ENCODE results near the gene PPIP5K1.
"Not testable (repeated sequence)": the region's sequence is repeated elsewhere in the genome, so short reads cannot be mapped to it uniquely, and the experiment has no call there.

PPIP5K1 gene

GRCh38 chr15:43545426-43545825, 44.6 kb downstream of the PPIP5K1 start:
- no peak for DNase-seq (ENCODE audit: low spot score)

- DNase-seq (ENCODE audit: low spot score), result no peak
Measured at GRCh38 chr15:43544266-43544665, 45.7 kb downstream of the PPIP5K1 start.

GRCh38 chr15:43541785-43542184, 48.2 kb downstream of the PPIP5K1 start:
- DNase-seq (ENCODE audit: low spot score), result no peak

DNA sequence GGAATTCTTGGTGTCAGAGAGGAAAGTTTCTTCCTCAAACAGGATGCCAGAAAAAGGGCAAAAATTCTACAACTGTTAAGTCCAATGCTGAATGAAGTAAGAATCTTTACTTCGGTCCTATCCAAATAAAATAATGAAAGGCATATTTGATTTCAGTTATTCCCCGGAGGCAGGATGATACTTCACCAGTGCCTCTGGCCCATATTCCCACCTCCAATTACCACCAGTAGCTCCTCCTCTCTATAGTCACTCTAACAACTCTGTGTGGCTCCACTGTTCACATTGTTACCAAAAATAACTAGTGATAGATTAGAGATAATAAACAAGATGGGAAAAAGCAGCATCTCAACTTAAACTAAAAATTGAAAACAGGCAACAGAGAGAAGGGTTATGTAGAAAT, 51.9 kb downstream of the PPIP5K1 start:
- no peak for DNase-seq (ENCODE audit: low spot score)

- no peak for DNase-seq (ENCODE audit: low spot score)
Measured at GRCh38 chr15:43534897-43535296, 55.1 kb downstream of the PPIP5K1 start.

- DNase-seq (ENCODE audit: low spot score), result not testable (repeated sequence)
Measured at GRCh38 chr15:43532826-43533225, 57.2 kb downstream of the PPIP5K1 start.

DNA sequence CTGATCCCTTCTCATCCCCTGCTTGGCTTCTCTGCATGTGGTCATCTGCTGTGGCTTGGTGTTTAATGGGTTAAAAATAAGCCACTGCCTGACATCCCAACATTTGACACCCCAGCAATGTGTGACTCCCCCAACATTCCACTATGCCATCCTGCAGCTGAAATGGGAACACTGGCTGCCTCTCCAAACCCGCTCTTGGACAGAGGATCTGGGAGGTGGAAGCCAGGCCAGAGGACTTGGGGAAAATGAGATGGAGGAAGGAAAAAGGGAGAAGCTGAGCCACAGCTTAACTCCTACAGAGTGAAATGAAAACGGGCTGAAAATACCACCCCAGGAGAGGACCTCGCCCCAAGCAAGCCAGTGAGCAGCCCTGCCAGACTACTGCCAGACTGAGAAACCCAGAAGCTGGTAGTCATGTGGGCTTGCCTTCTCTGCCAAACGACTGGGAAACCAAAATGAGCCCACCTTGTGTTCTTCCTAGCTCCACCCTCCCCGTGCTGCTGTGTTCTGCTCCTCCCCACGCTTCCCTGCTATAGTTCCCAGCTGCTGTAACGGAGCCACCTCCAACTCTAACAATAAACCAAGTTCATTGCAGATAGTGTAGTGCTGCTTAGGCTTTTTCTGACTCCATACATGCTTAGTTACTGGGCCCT, 58.9 kb downstream of the PPIP5K1 start:
- no peak for DNase-seq (ENCODE audit: low spot score)

GRCh38 chr15:43529587-43530345, 60.2 kb downstream of the PPIP5K1 start:
- no peak for DNase-seq (ENCODE audit: low spot score)

- DNase-seq (ENCODE audit: low spot score), result no peak
Measured at GRCh38 chr15:43529141-43529540, 60.9 kb downstream of the PPIP5K1 start.

GRCh38 chr15:43528542-43529007, 61.4 kb downstream of the PPIP5K1 start:
- no peak for DNase-seq (ENCODE audit: low spot score)

DNA sequence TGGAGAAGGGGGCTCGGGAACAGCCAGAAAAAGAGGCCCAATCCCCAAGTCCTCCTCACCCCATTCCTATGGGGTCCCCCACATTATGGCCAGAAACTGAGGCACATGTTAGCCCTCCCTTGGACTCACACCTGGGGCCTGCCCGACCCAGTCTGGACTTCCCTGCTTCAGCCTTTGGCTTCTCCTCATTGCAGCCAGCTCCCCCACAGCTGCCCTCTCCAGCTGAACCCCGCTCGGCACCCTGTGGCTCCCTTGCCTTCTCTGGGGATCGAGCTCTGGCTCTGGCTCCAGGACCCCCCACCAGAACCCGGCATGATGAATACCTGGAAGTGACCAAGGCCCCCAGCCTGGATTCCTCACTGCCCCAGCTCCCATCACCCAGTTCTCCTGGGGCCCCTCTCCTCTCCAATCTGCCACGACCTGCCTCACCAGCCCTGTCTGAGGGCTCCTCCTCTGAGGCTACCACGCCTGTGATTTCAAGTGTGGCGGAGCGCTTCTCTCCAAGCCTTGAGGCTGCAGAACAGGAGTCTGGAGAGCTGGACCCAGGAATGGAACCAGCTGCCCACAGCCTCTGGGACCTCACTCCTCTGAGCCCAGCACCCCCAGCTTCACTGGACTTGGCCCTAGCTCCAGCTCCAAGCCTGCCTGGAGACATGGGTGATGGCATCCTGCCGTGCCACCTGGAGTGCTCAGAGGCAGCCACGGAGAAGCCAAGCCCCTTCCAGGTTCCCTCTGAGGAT, 62.0 kb downstream of the PPIP5K1 start:
- no peak for DNase-seq (ENCODE audit: low spot score)

DNA sequence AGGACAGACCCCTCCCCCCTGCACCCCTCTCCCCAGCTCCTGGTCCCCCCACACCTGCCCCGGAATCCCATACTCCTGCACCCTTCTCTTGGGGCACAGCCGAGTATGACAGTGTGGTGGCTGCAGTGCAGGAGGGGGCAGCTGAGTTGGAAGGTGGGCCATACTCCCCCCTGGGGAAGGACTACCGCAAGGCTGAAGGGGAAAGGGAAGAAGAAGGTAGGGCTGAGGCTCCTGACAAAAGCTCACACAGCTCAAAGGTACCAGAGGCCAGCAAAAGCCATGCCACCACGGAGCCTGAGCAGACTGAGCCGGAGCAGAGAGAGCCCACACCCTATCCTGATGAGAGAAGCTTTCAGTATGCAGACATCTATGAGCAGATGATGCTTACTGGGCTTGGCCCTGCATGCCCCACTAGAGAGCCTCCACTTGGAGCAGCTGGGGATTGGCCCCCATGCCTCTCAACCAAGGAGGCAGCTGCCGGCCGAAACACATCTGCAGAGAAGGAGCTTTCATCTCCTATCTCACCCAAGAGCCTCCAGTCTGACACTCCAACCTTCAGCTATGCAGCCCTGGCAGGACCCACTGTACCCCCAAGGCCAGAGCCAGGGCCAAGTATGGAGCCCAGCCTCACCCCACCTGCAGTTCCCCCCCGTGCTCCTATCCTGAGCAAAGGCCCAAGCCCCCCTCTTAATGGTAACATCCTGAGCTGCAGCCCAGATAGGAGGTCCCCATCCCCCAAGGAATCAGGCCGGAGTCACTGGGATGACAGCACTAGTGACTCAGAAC, 62.8 kb downstream of the PPIP5K1 start:
- no peak for DNase-seq (ENCODE audit: low spot score)

- DNase-seq (ENCODE audit: low spot score), result no peak
Measured at GRCh38 chr15:43526261-43526930, 63.6 kb downstream of the PPIP5K1 start.

DNA sequence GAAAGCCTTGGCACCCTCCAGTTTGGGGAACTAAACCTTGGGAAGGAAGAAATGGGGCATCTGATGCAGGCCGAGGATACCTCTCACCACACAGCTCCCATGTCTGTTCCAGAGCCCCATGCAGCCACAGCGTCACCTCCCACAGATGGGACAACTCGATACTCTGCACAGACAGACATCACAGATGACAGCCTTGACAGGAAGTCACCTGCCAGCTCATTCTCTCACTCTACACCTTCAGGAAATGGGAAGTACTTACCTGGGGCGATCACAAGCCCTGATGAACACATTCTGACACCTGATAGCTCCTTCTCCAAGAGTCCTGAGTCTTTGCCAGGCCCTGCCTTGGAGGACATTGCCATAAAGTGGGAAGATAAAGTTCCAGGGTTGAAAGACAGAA, 64.9 kb downstream of the PPIP5K1 start:
- no peak for DNase-seq (ENCODE audit: low spot score)

- no peak for DNase-seq (ENCODE audit: low spot score)
Measured at GRCh38 chr15:43524254-43524845, 65.7 kb downstream of the PPIP5K1 start.

DNA sequence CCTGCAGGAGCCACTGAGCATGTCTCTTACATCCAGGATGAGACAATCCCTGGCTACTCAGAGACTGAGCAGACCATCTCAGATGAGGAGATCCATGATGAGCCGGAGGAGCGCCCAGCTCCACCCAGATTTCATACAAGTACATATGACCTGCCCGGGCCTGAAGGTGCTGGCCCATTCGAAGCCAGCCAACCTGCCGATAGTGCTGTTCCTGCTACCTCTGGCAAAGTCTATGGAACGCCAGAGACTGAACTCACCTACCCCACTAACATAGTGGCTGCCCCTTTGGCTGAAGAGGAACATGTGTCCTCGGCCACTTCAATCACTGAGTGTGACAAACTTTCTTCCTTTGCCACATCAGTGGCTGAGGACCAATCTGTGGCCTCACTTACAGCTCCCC, 66.4 kb downstream of the PPIP5K1 start:
- DNase-seq (ENCODE audit: low spot score), result no peak

GRCh38 chr15:43522247-43522646, 67.8 kb downstream of the PPIP5K1 start:
- DNase-seq (ENCODE audit: low spot score), result no peak

GRCh38 chr15:43521419-43521818, 68.6 kb downstream of the PPIP5K1 start:
- DNase-seq (ENCODE audit: low spot score), result no peak

- no peak for DNase-seq (ENCODE audit: low spot score)
Measured at GRCh38 chr15:43520138-43520537, 69.9 kb downstream of the PPIP5K1 start.

GRCh38 chr15:43519196-43519595, 70.8 kb downstream of the PPIP5K1 start:
- no peak for DNase-seq (ENCODE audit: low spot score)
